MG63 (cell line): ENCODE results near the gene TMEM134. TPM values are rescaled to one million over a fixed set of nuclear protein-coding genes. Genes with fewer than 3 reads are reported as not detected.
A peak's percentile ranks its signal among the peaks of the same experiment; 100 is the strongest.

Experiments
- DNase-seq: peaks from one replicate; pipeline ENCODE4 v3.0.0-alpha.2; 2020
- H3K27me3 ChIP-seq: fragments of 250-450 bp; sonication (Bioruptor Pico); 2 replicates; pipeline ENCODE4 v1.5.1; 2020; ENCODE audit warnings: mild to moderate bottlenecking, moderate library complexity
- H3K36me3 ChIP-seq: fragments of 250-450 bp; sonication (Bioruptor Pico); 2 replicates; pipeline ENCODE4 v1.5.1; 2020; ENCODE audit warnings: mild to moderate bottlenecking, moderate library complexity
- H3K4me3 ChIP-seq: fragments of 250-450 bp; sonication (Bioruptor Pico); 2 replicates; pipeline ENCODE4 v1.5.1; 2020; ENCODE audit warnings: mild to moderate bottlenecking, moderate library complexity
- H3K9me3 ChIP-seq: fragments of 250-450 bp; sonication (Bioruptor Pico); 2 replicates; pipeline ENCODE4 v1.5.1; 2020; ENCODE audit warnings: mild to moderate bottlenecking, moderate library complexity
- total RNA-seq: library from RNA; depleted of rRNA; stranded (reverse); fragments of >200 nt; shearing (Covaris generic); gene quantifications from 2 replicates; pipeline ENCODE4 v1.2.3, GENCODE V29; 2014; ENCODE audit warnings: low replicate concordance

TMEM134 gene
- total RNA-seq, 1 experiment from 2014 or later, result 44.2 TPM

- Histone ChIP-seq H3K36me3 (peaks cover 30% of the 10 kb centered on the region), H3K4me3 (no peak overlapping the region), H3K27me3 (no peaks in the 10 kb centered on the region), H3K9me3 (no peaks in the 10 kb centered on the region)
- no peak for DNase-seq
Observed at GRCh38 chr11:67438158-67438902, 30.7 kb downstream of the TMEM134 start.

- Histone ChIP-seq H3K4me3 (no peak overlapping the region), H3K9me3 (no peaks in the 10 kb centered on the region), H3K27me3 (no peaks in the 10 kb centered on the region), H3K36me3 (peaks cover 31% of the 10 kb centered on the region)
- DNase-seq, result no peak
Observed at GRCh38 chr11:67437809-67438157, 31.3 kb downstream of the TMEM134 start.

GRCh38 chr11:67437082-67437808 is 31.8 kb downstream of the TMEM134 start, which contains the start of gene PTPRCAP:
Gene PTPRCAP (minus strand): TSS chr11:67437682. CDS start chr11:67437619, 63 bp downstream.
- H3K27me3 ChIP-seq, result no peaks in the 10 kb centered on the region
- H3K4me3 ChIP-seq, result no peak within 1 kb of the TSS
- DNase-seq, result no peak
- peaks cover 35% of the 10 kb centered on the region for H3K36me3 ChIP-seq
- no peaks in the 10 kb centered on the region for H3K9me3 ChIP-seq

GRCh38 chr11:67436459-67437081 is 32.5 kb downstream of the TMEM134 start:
- H3K36me3 ChIP-seq, result peaks cover 38% of the 10 kb centered on the region
- H3K27me3 ChIP-seq, result no peaks in the 10 kb centered on the region
- H3K9me3 ChIP-seq, result no peaks in the 10 kb centered on the region
- no peak overlapping the region for H3K4me3 ChIP-seq
- no peak for DNase-seq

- Histone ChIP-seq H3K9me3 (no peaks in the 10 kb centered on the region), H3K27me3 (no peaks in the 10 kb centered on the region), H3K36me3 (peaks cover 40% of the 10 kb centered on the region), H3K4me3 (no peak overlapping the region)
- DNase-seq, result no peak
Observed at GRCh38 chr11:67435727-67436458, 33.2 kb downstream of the TMEM134 start.

GRCh38 chr11:67435031-67435726 is 33.9 kb downstream of the TMEM134 start:
- peaks cover 46% of the 10 kb centered on the region for H3K36me3 ChIP-seq
- H3K27me3 ChIP-seq, result no peaks in the 10 kb centered on the region
- H3K9me3 ChIP-seq, result no peaks in the 10 kb centered on the region
- no peak for DNase-seq
- no peak overlapping the region for H3K4me3 ChIP-seq

GRCh38 chr11:67434395-67434881 is 34.6 kb downstream of the TMEM134 start:
- Histone ChIP-seq H3K36me3 (peaks cover 48% of the 10 kb centered on the region), H3K27me3 (no peaks in the 10 kb centered on the region), H3K9me3 (no peaks in the 10 kb centered on the region), H3K4me3 (no peak overlapping the region)
- no peak for DNase-seq

- no peak overlapping the region for H3K4me3 ChIP-seq
- no peaks in the 10 kb centered on the region for H3K27me3 ChIP-seq
- DNase-seq, result no peak
- no peaks in the 10 kb centered on the region for H3K9me3 ChIP-seq
- peaks cover 48% of the 10 kb centered on the region for H3K36me3 ChIP-seq
Observed at GRCh38 chr11:67433536-67434394, 35.3 kb downstream of the TMEM134 start.

- no peak for DNase-seq
- Histone ChIP-seq H3K36me3 (peaks cover 47% of the 10 kb centered on the region), H3K4me3 (no peak overlapping the region), H3K27me3 (no peaks in the 10 kb centered on the region), H3K9me3 (no peaks in the 10 kb centered on the region)
Observed at GRCh38 chr11:67432655-67433349, 36.2 kb downstream of the TMEM134 start.

GRCh38 chr11:67431346-67432249 is 37.5 kb downstream of the TMEM134 start:
- no peaks in the 10 kb centered on the region for H3K27me3 ChIP-seq
- H3K4me3 ChIP-seq, result no peak overlapping the region
- no peak for DNase-seq
- no peaks in the 10 kb centered on the region for H3K9me3 ChIP-seq
- H3K36me3 ChIP-seq, result peaks cover 45% of the 10 kb centered on the region

GRCh38 chr11:67429722-67430121 is 39.3 kb downstream of the TMEM134 start:
- no peaks in the 10 kb centered on the region for H3K27me3 ChIP-seq
- no peaks in the 10 kb centered on the region for H3K9me3 ChIP-seq
- DNase-seq, result no peak
- H3K4me3 ChIP-seq, result peak overlapping the region; percentile 88
- H3K36me3 ChIP-seq, result peaks cover 38% of the 10 kb centered on the region

- no peak for DNase-seq
- Histone ChIP-seq H3K9me3 (no peaks in the 10 kb centered on the region), H3K27me3 (no peaks in the 10 kb centered on the region), H3K36me3 (peaks cover 37% of the 10 kb centered on the region), H3K4me3 (peak overlapping the region; percentile 88)
Observed at GRCh38 chr11:67429038-67429668, 39.9 kb downstream of the TMEM134 start.

GRCh38 chr11:67428052-67429001 is 40.7 kb downstream of the TMEM134 start, which contains the start of gene RPS6KB2:
Gene RPS6KB2 (plus strand): TSS chr11:67428494. CDS start chr11:67428546, 52 bp downstream.
- H3K36me3 ChIP-seq, result peaks cover 29% of the 10 kb centered on the region
- peak; percentile 95 for DNase-seq
- no peaks in the 10 kb centered on the region for H3K27me3 ChIP-seq
- peak within 1 kb of the TSS; percentile 88 for H3K4me3 ChIP-seq
- no peaks in the 10 kb centered on the region for H3K9me3 ChIP-seq
